HepG2 (cell line): ENCODE results near the gene DMGDH. TPM values are rescaled to one million over a fixed set of nuclear protein-coding genes. Genes with fewer than 3 reads are reported as not detected.
A peak's percentile ranks its signal among the peaks of the same experiment; 100 is the strongest.

ENCODE experiments used
- HOXA9 ChIP-seq: sonication (generic); formaldehyde crosslinking; IDR thresholded peaks from 2 replicates; pipeline ENCODE4 v1.8.1; 2022; ENCODE audit warnings: missing genetic modification reagents, mild to moderate bottlenecking, moderate library complexity, borderline replicate concordance
- IKZF4 ChIP-seq: sonication (generic); formaldehyde crosslinking; IDR thresholded peaks from 2 replicates; pipeline ENCODE4 v1.5.1; 2020; ENCODE audit warnings: borderline replicate concordance, mild to moderate bottlenecking, low read depth, missing genetic modification reagents; ENCODE audit errors: not compliant biosample characterization
- MTF1 ChIP-seq: sonication (generic); formaldehyde crosslinking; IDR thresholded peaks from 2 replicates; pipeline ENCODE4 v1.5.0; 2020; ENCODE audit warnings: missing genetic modification reagents
- NCOA2 ChIP-seq: sonication (generic); formaldehyde crosslinking; IDR thresholded peaks from 2 replicates; pipeline ENCODE4 v1.8.0; 2022; ENCODE audit warnings: inconsistent platforms
- NFKB2 ChIP-seq: sonication (generic); formaldehyde crosslinking; IDR thresholded peaks from 2 replicates; pipeline ENCODE4 v1.4.0; 2020; ENCODE audit warnings: missing genetic modification reagents, borderline replicate concordance
- ONECUT2 ChIP-seq: sonication (generic); formaldehyde crosslinking; IDR thresholded peaks from 2 replicates; pipeline ENCODE4 v1.4.0; 2020; ENCODE audit warnings: missing genetic modification reagents
- PAX8 ChIP-seq: sonication (generic); formaldehyde crosslinking; IDR thresholded peaks from 2 replicates; pipeline ENCODE4 v1.8.0; 2022; ENCODE audit warnings: mild to moderate bottlenecking, missing genetic modification reagents, borderline replicate concordance
- TGIF2 ChIP-seq: IDR thresholded peaks from 2 replicates; pipeline ENCODE4 v1.6.1; 2016; ENCODE audit warnings: control low read depth, missing compliant biosample characterization
- WIZ ChIP-seq: sonication (generic); formaldehyde crosslinking; IDR thresholded peaks from 2 replicates; pipeline ENCODE4 v1.5.1; 2020; ENCODE audit warnings: mild to moderate bottlenecking, missing genetic modification reagents
- ZNF124 ChIP-seq: sonication (generic); formaldehyde crosslinking; IDR thresholded peaks from 2 replicates; pipeline ENCODE4 v1.4.0; 2020; ENCODE audit warnings: missing genetic modification reagents
- ZNF501 ChIP-seq: sonication (generic); formaldehyde crosslinking; IDR thresholded peaks from 2 replicates; pipeline ENCODE4 v1.5.1; 2020; ENCODE audit warnings: mild to moderate bottlenecking, moderate library complexity, missing genetic modification reagents
- ZNF670 ChIP-seq: sonication (generic); formaldehyde crosslinking; IDR thresholded peaks from 2 replicates; pipeline ENCODE4 v1.8.0; 2022; ENCODE audit warnings: mild to moderate bottlenecking, missing genetic modification reagents, borderline replicate concordance
- polyA plus RNA-seq, 8 experiments: library from polyadenylated mRNA; depleted of rRNA in 3 of 8; stranded (reverse) in 7 of 8; unstranded in 1 of 8; fragments of >200 nt; fragmentation: Illumina TruSeq in 4 of 8; extraction: Trizol in 4 of 8; gene quantifications; 2 replicates each; pipeline versions ENCODE4 v1.2.1 to v1.2.3, GENCODE V29; 2011 to 2016; ENCODE audit warnings: low read depth in 4 of 8, missing spikeins in 1 of 8, mixed read lengths in 1 of 8; ENCODE audit not compliant: insufficient read depth in 1 of 8
- total RNA-seq, 5 experiments: library from RNA; depleted of rRNA; stranded (reverse); fragments of >200 nt; fragmentation: Illumina TruSeq; extraction: Trizol; gene quantifications; 2 replicates each; pipeline ENCODE4 v1.2.3, GENCODE V29; 2016; ENCODE audit warnings: low read depth in 1 of 5
- TF ChIP-seq, protein P1 (sequence below): sonication (generic); formaldehyde crosslinking; IDR thresholded peaks from 2 replicates; pipeline ENCODE4 v1.4.0; 2020; ENCODE audit warnings: missing genetic modification reagents
- TF ChIP-seq, protein P2 (sequence below): sonication (generic); formaldehyde crosslinking; IDR thresholded peaks from 2 replicates; pipeline ENCODE4 v1.4.0; 2020; ENCODE audit warnings: missing genetic modification reagents
- TF ChIP-seq, protein P3 (sequence below): sonication (generic); formaldehyde crosslinking; IDR thresholded peaks from 2 replicates; pipeline ENCODE4 v1.8.0; 2022; ENCODE audit warnings: missing genetic modification reagents, low read depth, mild to moderate bottlenecking, borderline replicate concordance
- TF ChIP-seq, protein P4 (sequence below): IDR thresholded peaks from 2 replicates; pipeline ENCODE4 v1.6.1; 2016; ENCODE audit warnings: missing compliant biosample characterization, missing genetic modification reagents, borderline replicate concordance
- TF ChIP-seq, protein P5 (sequence below): IDR thresholded peaks from 2 replicates; pipeline ENCODE4 v1.4.0; 2020; ENCODE audit warnings: mild to moderate bottlenecking, missing genetic modification reagents

DMGDH gene
- total and polyA plus RNA-seq, 2 of the 13 experiments (the other 11 are each of a cell fraction or from before 2014, with no cell fraction given), result 3.6 to 7.9 TPM

DNA sequence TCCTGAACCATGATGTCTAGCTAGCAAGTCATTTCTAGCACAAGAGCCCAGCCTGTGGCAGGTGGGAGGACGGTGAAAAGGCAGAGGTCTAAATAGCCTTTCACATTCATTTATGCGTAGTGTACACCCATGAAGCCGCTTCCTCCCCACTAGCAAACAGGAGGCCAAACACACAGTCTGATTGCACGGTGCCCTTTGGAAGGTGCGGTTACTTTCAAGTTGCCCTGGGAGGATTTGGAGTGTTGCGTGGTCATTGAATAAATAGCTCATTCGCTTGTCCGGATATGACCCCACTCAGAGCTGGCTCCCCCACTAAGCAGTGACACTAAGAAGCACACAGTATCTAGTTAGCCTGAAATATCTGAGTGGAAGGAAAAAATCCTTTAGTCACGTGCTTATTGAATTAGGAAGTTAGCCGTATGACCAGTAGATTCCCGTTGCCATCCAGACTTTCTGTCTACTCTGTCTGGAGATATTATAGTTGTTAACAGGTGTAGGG is 83.7 kb downstream of the DMGDH start (continued):
- TF ChIP-seq, protein P1, sequence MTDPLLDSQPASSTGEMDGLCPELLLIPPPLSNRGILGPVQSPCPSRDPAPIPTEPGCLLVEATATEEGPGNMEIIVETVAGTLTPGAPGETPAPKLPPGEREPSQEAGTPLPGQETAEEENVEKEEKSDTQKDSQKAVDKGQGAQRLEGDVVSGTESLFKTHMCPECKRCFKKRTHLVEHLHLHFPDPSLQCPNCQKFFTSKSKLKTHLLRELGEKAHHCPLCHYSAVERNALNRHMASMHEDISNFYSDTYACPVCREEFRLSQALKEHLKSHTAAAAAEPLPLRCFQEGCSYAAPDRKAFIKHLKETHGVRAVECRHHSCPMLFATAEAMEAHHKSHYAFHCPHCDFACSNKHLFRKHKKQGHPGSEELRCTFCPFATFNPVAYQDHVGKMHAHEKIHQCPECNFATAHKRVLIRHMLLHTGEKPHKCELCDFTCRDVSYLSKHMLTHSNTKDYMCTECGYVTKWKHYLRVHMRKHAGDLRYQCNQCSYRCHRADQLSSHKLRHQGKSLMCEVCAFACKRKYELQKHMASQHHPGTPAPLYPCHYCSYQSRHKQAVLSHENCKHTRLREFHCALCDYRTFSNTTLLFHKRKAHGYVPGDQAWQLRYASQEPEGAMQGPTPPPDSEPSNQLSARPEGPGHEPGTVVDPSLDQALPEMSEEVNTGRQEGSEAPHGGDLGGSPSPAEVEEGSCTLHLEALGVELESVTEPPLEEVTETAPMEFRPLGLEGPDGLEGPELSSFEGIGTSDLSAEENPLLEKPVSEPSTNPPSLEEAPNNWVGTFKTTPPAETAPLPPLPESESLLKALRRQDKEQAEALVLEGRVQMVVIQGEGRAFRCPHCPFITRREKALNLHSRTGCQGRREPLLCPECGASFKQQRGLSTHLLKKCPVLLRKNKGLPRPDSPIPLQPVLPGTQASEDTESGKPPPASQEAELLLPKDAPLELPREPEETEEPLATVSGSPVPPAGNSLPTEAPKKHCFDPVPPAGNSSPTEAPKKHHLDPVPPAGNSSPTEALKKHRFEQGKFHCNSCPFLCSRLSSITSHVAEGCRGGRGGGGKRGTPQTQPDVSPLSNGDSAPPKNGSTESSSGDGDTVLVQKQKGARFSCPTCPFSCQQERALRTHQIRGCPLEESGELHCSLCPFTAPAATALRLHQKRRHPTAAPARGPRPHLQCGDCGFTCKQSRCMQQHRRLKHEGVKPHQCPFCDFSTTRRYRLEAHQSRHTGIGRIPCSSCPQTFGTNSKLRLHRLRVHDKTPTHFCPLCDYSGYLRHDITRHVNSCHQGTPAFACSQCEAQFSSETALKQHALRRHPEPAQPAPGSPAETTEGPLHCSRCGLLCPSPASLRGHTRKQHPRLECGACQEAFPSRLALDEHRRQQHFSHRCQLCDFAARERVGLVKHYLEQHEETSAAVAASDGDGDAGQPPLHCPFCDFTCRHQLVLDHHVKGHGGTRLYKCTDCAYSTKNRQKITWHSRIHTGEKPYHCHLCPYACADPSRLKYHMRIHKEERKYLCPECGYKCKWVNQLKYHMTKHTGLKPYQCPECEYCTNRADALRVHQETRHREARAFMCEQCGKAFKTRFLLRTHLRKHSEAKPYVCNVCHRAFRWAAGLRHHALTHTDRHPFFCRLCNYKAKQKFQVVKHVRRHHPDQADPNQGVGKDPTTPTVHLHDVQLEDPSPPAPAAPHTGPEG (CRISPR knock-in tag), result peak; percentile 69; the same call in 1 of the 2 replicates
- TF ChIP-seq NFKB2 (CRISPR knock-in tag) (no peak), PAX8 (CRISPR knock-in tag) (no peak), ONECUT2 (CRISPR knock-in tag) (peak; percentile 84), NCOA2 (CRISPR knock-in tag) (peak; percentile 98), MTF1 (0 out of 2 replicates have a peak, but pooled peaks have one; percentile 54), HOXA9 (CRISPR knock-in tag) (peak; percentile 84; the same call in 1 of the 2 replicates), TGIF2 (CRISPR knock-in tag) (peak; percentile 92), ZNF124 (CRISPR knock-in tag) (peak; percentile 72; the same call in 1 of the 2 replicates), ZNF501 (CRISPR knock-in tag) (peak; percentile 58), ZNF670 (CRISPR knock-in tag) (peak; percentile 84), WIZ (no peak; the same call in 1 of the 2 replicates), IKZF4 (CRISPR knock-in tag) (no peak)
- TF ChIP-seq, protein P2, sequence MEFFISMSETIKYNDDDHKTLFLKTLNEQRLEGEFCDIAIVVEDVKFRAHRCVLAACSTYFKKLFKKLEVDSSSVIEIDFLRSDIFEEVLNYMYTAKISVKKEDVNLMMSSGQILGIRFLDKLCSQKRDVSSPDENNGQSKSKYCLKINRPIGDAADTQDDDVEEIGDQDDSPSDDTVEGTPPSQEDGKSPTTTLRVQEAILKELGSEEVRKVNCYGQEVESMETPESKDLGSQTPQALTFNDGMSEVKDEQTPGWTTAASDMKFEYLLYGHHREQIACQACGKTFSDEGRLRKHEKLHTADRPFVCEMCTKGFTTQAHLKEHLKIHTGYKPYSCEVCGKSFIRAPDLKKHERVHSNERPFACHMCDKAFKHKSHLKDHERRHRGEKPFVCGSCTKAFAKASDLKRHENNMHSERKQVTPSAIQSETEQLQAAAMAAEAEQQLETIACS (CRISPR knock-in tag), result peak; percentile 54; the same call in 1 of the 2 replicates
- TF ChIP-seq, protein P3, sequence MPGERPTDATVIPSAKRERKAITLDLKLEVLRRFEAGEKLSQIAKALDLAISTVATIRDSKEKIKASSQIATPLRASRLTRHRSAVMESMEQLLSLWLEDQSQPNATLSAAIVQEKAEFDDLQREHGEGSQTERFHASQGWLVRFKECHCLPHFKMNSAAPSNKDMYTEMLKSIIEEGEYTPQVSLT, result no peak
- TF ChIP-seq, protein P4, sequence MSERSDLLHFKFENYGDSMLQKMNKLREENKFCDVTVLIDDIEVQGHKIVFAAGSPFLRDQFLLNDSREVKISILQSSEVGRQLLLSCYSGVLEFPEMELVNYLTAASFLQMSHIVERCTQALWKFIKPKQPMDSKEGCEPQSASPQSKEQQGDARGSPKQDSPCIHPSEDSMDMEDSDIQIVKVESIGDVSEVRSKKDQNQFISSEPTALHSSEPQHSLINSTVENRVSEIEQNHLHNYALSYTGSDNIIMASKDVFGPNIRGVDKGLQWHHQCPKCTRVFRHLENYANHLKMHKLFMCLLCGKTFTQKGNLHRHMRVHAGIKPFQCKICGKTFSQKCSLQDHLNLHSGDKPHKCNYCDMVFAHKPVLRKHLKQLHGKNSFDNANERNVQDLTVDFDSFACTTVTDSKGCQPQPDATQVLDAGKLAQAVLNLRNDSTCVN (CRISPR knock-in tag), result no peak
- TF ChIP-seq, protein P5, sequence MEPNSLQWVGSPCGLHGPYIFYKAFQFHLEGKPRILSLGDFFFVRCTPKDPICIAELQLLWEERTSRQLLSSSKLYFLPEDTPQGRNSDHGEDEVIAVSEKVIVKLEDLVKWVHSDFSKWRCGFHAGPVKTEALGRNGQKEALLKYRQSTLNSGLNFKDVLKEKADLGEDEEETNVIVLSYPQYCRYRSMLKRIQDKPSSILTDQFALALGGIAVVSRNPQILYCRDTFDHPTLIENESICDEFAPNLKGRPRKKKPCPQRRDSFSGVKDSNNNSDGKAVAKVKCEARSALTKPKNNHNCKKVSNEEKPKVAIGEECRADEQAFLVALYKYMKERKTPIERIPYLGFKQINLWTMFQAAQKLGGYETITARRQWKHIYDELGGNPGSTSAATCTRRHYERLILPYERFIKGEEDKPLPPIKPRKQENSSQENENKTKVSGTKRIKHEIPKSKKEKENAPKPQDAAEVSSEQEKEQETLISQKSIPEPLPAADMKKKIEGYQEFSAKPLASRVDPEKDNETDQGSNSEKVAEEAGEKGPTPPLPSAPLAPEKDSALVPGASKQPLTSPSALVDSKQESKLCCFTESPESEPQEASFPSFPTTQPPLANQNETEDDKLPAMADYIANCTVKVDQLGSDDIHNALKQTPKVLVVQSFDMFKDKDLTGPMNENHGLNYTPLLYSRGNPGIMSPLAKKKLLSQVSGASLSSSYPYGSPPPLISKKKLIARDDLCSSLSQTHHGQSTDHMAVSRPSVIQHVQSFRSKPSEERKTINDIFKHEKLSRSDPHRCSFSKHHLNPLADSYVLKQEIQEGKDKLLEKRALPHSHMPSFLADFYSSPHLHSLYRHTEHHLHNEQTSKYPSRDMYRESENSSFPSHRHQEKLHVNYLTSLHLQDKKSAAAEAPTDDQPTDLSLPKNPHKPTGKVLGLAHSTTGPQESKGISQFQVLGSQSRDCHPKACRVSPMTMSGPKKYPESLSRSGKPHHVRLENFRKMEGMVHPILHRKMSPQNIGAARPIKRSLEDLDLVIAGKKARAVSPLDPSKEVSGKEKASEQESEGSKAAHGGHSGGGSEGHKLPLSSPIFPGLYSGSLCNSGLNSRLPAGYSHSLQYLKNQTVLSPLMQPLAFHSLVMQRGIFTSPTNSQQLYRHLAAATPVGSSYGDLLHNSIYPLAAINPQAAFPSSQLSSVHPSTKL (CRISPR knock-in tag), result peak; percentile 99
